SK-N-SH treated with all-trans-retinoic acid at 6 μM for 48 hours (cell line): ENCODE data around the gene FAN1.
A peak's percentile ranks its signal among the peaks of the same experiment; 100 is the strongest.

ENCODE experiments used
- ATAC-seq: fragments of 200-7000 bp; cut with Tn5 transposase; 3 replicates; pipeline ENCODE4 v1.9.1; 2020; ENCODE audit warnings: mild to moderate bottlenecking, moderate library complexity
- BACH2 ChIP-seq: fragments of 250-450 bp; sonication (Bioruptor Pico); IDR thresholded peaks from 2 replicates; pipeline ENCODE4 v1.9.0; 2021; ENCODE audit warnings: mild to moderate bottlenecking, borderline replicate concordance
- CSDC2 ChIP-seq: fragments of 250-450 bp; sonication (Bioruptor Pico); IDR thresholded peaks from 2 replicates; pipeline ENCODE4 v1.5.0; 2020; ENCODE audit warnings: mild to moderate bottlenecking, moderate library complexity
- ESRRG ChIP-seq: fragments of 250-450 bp; sonication (Bioruptor Pico); IDR thresholded peaks from 2 replicates; pipeline ENCODE4 v1.6.1; 2021; ENCODE audit warnings: mild to moderate bottlenecking
- ISL1 ChIP-seq: fragments of 250-450 bp; sonication (Bioruptor Pico); IDR thresholded peaks from 2 replicates; pipeline ENCODE4 v2.1.2; 2022; ENCODE audit warnings: mild to moderate bottlenecking, moderate library complexity
- OSR1 ChIP-seq: fragments of 250-450 bp; sonication (Bioruptor Pico); IDR thresholded peaks from 2 replicates; pipeline ENCODE4 v1.8.0; 2022; ENCODE audit warnings: moderate library complexity, mild to moderate bottlenecking, inconsistent platforms
- PPARA ChIP-seq: fragments of 250-450 bp; sonication (Bioruptor Pico); IDR thresholded peaks from 2 replicates; pipeline ENCODE4 v1.5.0; 2020; ENCODE audit warnings: mild to moderate bottlenecking, borderline replicate concordance
- RARB ChIP-seq: fragments of 250-450 bp; sonication (Bioruptor Pico); IDR thresholded peaks from 2 replicates; pipeline ENCODE4 v1.8.0; 2021; ENCODE audit warnings: mild to moderate bottlenecking, moderate library complexity
- SNAI2 ChIP-seq: fragments of 250-450 bp; sonication (Bioruptor Pico); IDR thresholded peaks from 2 replicates; pipeline ENCODE4 v1.5.0; 2020; ENCODE audit warnings: mild to moderate bottlenecking, moderate library complexity
- TCF4 ChIP-seq: fragments of 250-450 bp; sonication (Bioruptor Pico); IDR thresholded peaks from 2 replicates; pipeline ENCODE4 v1.8.0; 2021; ENCODE audit warnings: mild to moderate bottlenecking, moderate library complexity, borderline replicate concordance
- TOX ChIP-seq: fragments of 250-450 bp; sonication (Bioruptor Pico); IDR thresholded peaks from 2 replicates; pipeline ENCODE4 v1.8.0; 2021; ENCODE audit warnings: mild to moderate bottlenecking, moderate library complexity, borderline replicate concordance
- ZC3H10 ChIP-seq: fragments of 250-450 bp; sonication (Bioruptor Pico); IDR thresholded peaks from 2 replicates; pipeline ENCODE4 v1.5.1; 2021; ENCODE audit warnings: mild to moderate bottlenecking, moderate library complexity
- ZFP30 ChIP-seq: fragments of 450-650 bp; formaldehyde crosslinking; IDR thresholded peaks from 2 replicates; pipeline ENCODE4 v1.5.0; 2022; ENCODE audit warnings: mild to moderate bottlenecking, moderate library complexity
- ZNF565 ChIP-seq: fragments of 450-650 bp; formaldehyde crosslinking; conservative IDR thresholded peaks from 2 replicates; pipeline ENCODE4 v1.5.0; 2020; ENCODE audit warnings: low read depth, mild to moderate bottlenecking, moderate library complexity
- ZNF70 ChIP-seq: fragments of 450-650 bp; formaldehyde crosslinking; IDR thresholded peaks from 2 replicates; pipeline ENCODE4 v1.5.0; 2020; ENCODE audit warnings: mild to moderate bottlenecking, moderate library complexity
- ZNF8 ChIP-seq: fragments of 450-650 bp; formaldehyde crosslinking; IDR thresholded peaks from 2 replicates; pipeline ENCODE4 v1.5.0; 2020; ENCODE audit warnings: mild to moderate bottlenecking, moderate library complexity
- TF ChIP-seq, protein P1 (sequence below): fragments of 250-450 bp; sonication (Bioruptor Pico); IDR thresholded peaks from 2 replicates; pipeline ENCODE4 v1.5.1; 2020; ENCODE audit warnings: low read depth, mild to moderate bottlenecking, moderate library complexity
- TF ChIP-seq, protein P2 (sequence below): fragments of 250-450 bp; sonication (Bioruptor Pico); IDR thresholded peaks from 2 replicates; pipeline ENCODE4 v1.8.0; 2020; ENCODE audit warnings: mild to moderate bottlenecking, moderate library complexity, borderline replicate concordance
- TF ChIP-seq, protein P3 (sequence below): fragments of 250-450 bp; sonication (Bioruptor Pico); IDR thresholded peaks from 2 replicates; pipeline ENCODE4 v1.8.0; 2021; ENCODE audit warnings: low read depth, mild to moderate bottlenecking, moderate library complexity, borderline replicate concordance
- TF ChIP-seq, protein P4 (sequence below): fragments of 250-450 bp; sonication (Bioruptor Pico); IDR thresholded peaks from 2 replicates; pipeline ENCODE4 v1.5.0; 2020; ENCODE audit warnings: mild to moderate bottlenecking, moderate library complexity
- TF ChIP-seq, protein P5 (sequence below): fragments of 250-450 bp; sonication (Bioruptor Pico); IDR thresholded peaks from 2 replicates; pipeline ENCODE4 v1.5.1; 2021; ENCODE audit warnings: mild to moderate bottlenecking, moderate library complexity

FAN1 gene

DNA sequence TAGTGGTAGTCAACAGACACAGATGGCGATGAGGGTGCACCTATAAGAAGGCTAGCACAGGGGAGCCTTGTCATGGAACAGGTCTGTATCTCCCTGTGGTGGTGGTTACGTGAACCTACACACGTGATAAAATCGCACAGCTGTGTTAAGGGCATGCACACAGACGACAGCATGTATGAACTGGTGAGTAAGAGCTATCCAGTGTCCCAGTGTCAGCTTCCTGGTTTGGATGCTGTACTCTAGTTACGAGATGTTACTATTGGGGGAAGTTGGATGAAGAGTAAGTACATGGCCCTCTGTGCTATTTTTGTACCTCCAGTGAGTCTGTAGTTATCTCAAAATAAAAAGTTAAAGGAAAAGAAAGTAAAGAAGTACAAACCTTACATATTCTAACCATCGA, 49.5 kb downstream of the FAN1 start:
- no peak for TF ChIP-seq BACH2
- no peak for TF ChIP-seq SNAI2 (CRISPR knock-in tag)
- no peak for TF ChIP-seq ESRRG (CRISPR knock-in tag)
- TF ChIP-seq ZNF70, result no peak
- TF ChIP-seq, protein P1, sequence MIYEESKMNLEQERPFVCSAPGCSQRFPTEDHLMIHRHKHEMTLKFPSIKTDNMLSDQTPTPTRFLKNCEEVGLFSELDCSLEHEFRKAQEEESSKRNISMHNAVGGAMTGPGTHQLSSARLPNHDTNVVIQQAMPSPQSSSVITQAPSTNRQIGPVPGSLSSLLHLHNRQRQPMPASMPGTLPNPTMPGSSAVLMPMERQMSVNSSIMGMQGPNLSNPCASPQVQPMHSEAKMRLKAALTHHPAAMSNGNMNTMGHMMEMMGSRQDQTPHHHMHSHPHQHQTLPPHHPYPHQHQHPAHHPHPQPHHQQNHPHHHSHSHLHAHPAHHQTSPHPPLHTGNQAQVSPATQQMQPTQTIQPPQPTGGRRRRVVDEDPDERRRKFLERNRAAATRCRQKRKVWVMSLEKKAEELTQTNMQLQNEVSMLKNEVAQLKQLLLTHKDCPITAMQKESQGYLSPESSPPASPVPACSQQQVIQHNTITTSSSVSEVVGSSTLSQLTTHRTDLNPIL (CRISPR knock-in tag), result no peak
- TF ChIP-seq, protein P2, sequence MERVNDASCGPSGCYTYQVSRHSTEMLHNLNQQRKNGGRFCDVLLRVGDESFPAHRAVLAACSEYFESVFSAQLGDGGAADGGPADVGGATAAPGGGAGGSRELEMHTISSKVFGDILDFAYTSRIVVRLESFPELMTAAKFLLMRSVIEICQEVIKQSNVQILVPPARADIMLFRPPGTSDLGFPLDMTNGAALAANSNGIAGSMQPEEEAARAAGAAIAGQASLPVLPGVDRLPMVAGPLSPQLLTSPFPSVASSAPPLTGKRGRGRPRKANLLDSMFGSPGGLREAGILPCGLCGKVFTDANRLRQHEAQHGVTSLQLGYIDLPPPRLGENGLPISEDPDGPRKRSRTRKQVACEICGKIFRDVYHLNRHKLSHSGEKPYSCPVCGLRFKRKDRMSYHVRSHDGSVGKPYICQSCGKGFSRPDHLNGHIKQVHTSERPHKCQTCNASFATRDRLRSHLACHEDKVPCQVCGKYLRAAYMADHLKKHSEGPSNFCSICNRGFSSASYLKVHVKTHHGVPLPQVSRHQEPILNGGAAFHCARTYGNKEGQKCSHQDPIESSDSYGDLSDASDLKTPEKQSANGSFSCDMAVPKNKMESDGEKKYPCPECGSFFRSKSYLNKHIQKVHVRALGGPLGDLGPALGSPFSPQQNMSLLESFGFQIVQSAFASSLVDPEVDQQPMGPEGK (CRISPR knock-in tag), result no peak
- TF ChIP-seq, protein P3, sequence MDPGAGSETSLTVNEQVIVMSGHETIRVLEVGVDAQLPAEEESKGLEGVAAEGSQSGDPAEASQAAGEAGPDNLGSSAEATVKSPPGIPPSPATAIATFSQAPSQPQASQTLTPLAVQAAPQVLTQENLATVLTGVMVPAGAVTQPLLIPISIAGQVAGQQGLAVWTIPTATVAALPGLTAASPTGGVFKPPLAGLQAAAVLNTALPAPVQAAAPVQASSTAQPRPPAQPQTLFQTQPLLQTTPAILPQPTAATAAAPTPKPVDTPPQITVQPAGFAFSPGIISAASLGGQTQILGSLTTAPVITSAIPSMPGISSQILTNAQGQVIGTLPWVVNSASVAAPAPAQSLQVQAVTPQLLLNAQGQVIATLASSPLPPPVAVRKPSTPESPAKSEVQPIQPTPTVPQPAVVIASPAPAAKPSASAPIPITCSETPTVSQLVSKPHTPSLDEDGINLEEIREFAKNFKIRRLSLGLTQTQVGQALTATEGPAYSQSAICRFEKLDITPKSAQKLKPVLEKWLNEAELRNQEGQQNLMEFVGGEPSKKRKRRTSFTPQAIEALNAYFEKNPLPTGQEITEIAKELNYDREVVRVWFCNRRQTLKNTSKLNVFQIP (CRISPR knock-in tag), result no peak
- TF ChIP-seq ISL1, result no peak
- no peak for ATAC-seq

DNA sequence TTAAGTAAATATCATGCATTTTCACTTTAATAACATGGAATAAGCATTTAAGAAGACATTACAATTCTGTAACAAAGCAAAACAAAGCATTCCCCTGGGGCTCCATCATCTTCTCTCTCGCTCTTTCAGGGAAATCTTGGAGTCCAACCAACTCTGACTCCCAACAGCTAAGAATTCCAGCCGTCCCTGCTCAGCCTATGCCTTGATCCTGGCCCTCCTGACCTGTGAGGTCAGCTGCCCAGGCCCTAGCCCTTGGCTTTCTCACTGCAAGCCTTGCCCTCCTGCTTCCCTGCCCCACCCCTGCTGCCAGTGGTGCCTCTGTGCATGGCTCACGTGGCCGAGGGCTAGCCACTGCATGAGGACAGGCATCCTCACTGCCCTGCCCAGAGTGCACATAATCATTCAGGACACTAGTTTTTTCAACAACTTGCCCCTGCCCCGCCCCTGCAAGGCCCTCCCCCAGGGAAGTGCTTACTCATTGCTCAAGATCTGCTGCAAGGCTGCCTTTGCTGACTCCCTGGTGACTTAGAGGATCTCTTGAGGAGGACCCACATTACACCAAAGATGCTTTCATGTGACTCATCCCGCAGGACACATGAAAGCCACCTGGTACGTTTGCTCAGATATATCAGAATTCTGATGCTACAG, 50.1 kb downstream of the FAN1 start:
- ATAC-seq, result peak; percentile 85
- TF ChIP-seq ZC3H10 (CRISPR knock-in tag) (no peak), TOX (CRISPR knock-in tag) (no peak), PPARA (CRISPR knock-in tag) (no peak), OSR1 (CRISPR knock-in tag) (no peak), CSDC2 (CRISPR knock-in tag) (no peak), ESRRG (CRISPR knock-in tag) (no peak), ISL1 (no peak)
- TF ChIP-seq, protein P4, sequence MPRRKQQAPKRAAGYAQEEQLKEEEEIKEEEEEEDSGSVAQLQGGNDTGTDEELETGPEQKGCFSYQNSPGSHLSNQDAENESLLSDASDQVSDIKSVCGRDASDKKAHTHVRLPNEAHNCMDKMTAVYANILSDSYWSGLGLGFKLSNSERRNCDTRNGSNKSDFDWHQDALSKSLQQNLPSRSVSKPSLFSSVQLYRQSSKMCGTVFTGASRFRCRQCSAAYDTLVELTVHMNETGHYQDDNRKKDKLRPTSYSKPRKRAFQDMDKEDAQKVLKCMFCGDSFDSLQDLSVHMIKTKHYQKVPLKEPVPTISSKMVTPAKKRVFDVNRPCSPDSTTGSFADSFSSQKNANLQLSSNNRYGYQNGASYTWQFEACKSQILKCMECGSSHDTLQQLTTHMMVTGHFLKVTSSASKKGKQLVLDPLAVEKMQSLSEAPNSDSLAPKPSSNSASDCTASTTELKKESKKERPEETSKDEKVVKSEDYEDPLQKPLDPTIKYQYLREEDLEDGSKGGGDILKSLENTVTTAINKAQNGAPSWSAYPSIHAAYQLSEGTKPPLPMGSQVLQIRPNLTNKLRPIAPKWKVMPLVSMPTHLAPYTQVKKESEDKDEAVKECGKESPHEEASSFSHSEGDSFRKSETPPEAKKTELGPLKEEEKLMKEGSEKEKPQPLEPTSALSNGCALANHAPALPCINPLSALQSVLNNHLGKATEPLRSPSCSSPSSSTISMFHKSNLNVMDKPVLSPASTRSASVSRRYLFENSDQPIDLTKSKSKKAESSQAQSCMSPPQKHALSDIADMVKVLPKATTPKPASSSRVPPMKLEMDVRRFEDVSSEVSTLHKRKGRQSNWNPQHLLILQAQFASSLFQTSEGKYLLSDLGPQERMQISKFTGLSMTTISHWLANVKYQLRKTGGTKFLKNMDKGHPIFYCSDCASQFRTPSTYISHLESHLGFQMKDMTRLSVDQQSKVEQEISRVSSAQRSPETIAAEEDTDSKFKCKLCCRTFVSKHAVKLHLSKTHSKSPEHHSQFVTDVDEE, result no peak

DNA sequence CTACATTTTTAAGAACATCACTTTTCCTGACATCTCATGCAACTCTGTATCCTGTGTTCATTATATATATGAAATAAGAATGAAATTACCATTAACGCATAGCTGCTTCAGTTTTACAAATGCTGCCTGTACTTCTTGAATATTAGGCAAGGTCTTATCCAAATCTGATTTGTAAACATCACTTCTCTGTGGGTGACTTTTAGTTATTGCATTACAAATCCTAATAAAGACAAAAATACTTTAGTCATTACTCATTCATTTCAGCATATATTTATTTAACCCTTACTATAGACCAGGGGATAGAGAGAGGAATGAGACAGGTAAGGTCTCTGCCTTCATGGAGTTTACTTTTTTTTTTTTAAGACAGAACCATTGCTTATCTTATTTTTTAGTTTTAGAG, 51.0 kb downstream of the FAN1 start:
- ATAC-seq, result no peak

More for the DNA sequence above, 51.0 kb downstream of the FAN1 start:
- no peak for TF ChIP-seq ZFP30 (CRISPR knock-in tag)
- no peak for TF ChIP-seq BACH2
- TF ChIP-seq, protein P5, sequence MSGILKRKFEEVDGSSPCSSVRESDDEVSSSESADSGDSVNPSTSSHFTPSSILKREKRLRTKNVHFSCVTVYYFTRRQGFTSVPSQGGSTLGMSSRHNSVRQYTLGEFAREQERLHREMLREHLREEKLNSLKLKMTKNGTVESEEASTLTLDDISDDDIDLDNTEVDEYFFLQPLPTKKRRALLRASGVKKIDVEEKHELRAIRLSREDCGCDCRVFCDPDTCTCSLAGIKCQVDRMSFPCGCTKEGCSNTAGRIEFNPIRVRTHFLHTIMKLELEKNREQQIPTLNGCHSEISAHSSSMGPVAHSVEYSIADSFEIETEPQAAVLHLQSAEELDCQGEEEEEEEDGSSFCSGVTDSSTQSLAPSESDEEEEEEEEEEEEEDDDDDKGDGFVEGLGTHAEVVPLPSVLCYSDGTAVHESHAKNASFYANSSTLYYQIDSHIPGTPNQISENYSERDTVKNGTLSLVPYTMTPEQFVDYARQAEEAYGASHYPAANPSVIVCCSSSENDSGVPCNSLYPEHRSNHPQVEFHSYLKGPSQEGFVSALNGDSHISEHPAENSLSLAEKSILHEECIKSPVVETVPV, result no peak
- TF ChIP-seq RARB (CRISPR knock-in tag), result no peak
- no peak for TF ChIP-seq ZNF565
- TF ChIP-seq, protein P4, result no peak
- TF ChIP-seq TCF4 (CRISPR knock-in tag), result no peak
- no peak for TF ChIP-seq ZC3H10 (CRISPR knock-in tag)
- no peak for TF ChIP-seq ZNF8 (CRISPR knock-in tag)
- TF ChIP-seq, protein P1 (CRISPR knock-in tag), result no peak
- TF ChIP-seq PPARA (CRISPR knock-in tag), result no peak
- no peak for TF ChIP-seq CSDC2 (CRISPR knock-in tag)
- TF ChIP-seq, all 23 proteins: peak for 0
